ENCODE results near the gene CMIP. TPM values are rescaled to one million over a fixed set of nuclear protein-coding genes. Genes with fewer than 3 reads are reported as not detected.
"Not testable (repeated sequence)": the region's sequence is repeated elsewhere in the genome, so short reads cannot be mapped to it uniquely, and the experiment has no call there.

The CMIP gene
- total RNA-seq, 4 donors from 2014 or later = 14.5 to 24.6 (median 21.0) TPM

DNA sequence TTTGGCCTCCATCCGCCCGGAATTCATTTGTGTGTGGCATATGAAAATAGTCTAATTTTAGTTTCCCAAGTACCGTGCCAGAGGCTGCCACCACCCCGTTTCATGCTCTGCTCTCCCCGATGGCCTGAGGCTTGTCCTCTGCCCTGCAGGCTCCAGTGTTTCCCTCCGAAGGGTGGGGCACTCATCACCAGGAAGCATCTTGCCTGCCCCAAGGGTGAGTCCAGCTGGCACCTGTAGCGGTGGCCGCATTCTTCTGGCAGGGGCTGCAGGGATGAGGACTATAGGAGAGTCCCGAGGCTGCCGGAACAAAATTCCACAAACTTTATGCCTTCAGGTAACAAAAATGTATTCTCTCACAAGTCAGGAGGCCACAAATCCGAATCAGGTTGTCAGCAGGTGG is 23.1 kb upstream of the CMIP start:
- WGBS = 83% methylated on average over 11 of the region's 11 CpGs

DNA sequence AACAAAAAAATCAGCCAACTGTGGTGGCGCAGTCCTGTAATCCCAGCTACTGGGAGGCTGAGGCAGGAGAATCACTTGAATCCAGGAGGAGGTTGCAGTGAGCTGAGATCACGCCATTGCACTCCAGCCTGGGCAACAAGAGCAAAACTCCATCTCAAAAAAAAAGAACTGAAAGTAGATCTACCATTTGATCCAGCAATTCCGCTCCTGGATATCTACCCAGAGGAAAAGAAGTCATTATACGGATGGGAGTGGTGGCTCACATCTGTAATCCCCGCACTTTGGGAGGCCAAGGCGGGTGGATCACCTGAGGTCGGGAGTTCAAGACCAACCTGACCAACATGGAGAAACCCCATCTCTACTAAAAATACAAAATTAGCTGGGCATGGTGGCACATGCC is 22.5 kb upstream of the CMIP start:
- H3K36me3 ChIP-seq; H3K4me1 ChIP-seq; DNase-seq (ENCODE audit: extremely low spot score); H3K4me3 ChIP-seq; intact Hi-C loops (cut with DNase I); H3K27me3 ChIP-seq; H3K27ac ChIP-seq (replicated peaks in 1 of 4); H3K9me3 ChIP-seq: not testable (repeated sequence)
- over 99% methylated on average over 7 of the region's 7 CpGs for WGBS

More for the DNA sequence above, 23.1 kb upstream of the CMIP start:
- intact Hi-C loops (cut with DNase I) = no loop called here
- Histone ChIP-seq H3K27ac (replicated peaks in 1 of 4) (no peak overlapping the region), H3K27me3 (no peaks in the 10 kb centered on the region), H3K4me1 (no peaks in the 10 kb centered on the region), H3K4me3 (no peak overlapping the region), H3K36me3 (no peaks in the 10 kb centered on the region), H3K9me3 (no peaks in the 10 kb centered on the region)
- TF ChIP-seq POLR2AphosphoS5 (IDR thresholded peaks at IDR 0.05) (no peak), POLR2A (IDR thresholded peaks at IDR 0.05; ENCODE audit: low read depth) (no peak), EP300 (IDR thresholded peaks at IDR 0.05) (no peak)
- TF ChIP-seq, protein P1, sequence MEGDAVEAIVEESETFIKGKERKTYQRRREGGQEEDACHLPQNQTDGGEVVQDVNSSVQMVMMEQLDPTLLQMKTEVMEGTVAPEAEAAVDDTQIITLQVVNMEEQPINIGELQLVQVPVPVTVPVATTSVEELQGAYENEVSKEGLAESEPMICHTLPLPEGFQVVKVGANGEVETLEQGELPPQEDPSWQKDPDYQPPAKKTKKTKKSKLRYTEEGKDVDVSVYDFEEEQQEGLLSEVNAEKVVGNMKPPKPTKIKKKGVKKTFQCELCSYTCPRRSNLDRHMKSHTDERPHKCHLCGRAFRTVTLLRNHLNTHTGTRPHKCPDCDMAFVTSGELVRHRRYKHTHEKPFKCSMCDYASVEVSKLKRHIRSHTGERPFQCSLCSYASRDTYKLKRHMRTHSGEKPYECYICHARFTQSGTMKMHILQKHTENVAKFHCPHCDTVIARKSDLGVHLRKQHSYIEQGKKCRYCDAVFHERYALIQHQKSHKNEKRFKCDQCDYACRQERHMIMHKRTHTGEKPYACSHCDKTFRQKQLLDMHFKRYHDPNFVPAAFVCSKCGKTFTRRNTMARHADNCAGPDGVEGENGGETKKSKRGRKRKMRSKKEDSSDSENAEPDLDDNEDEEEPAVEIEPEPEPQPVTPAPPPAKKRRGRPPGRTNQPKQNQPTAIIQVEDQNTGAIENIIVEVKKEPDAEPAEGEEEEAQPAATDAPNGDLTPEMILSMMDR (IDR thresholded peaks at IDR 0.05) = no peak
- no peak for DNase-seq (ENCODE audit: extremely low spot score)

DNA sequence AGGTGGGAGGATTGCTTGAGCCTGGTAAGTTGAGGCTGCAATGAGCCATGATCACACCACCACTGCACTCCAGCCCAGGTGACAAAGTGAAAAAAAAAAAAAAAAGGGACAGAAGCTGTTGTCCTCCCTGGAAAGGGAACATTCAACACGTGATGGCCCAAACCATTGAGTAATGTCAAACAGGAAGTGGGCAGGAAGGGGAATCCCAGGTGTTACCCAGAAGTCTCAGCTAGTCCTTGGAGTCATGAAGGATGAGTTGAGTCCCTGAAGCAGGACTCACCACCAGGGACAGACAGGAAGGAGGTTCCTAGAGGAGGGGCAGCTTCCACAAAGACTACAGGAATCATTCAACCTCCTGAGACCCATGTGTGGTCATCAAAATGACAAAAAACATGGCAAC is 19.8 kb upstream of the CMIP start:
- Histone ChIP-seq H3K4me1 (peaks cover 0 to 5% (median 0%) of the 10 kb centered on the region in 4 donors), H3K27me3 (no peaks in the 10 kb centered on the region), H3K36me3 (no peaks in the 10 kb centered on the region), H3K27ac (replicated peaks in 1 of 4) (no peak overlapping the region), H3K9me3 (no peaks in the 10 kb centered on the region), H3K4me3 (no peak overlapping the region)
- no peak for DNase-seq (ENCODE audit: extremely low spot score)
- no peak for TF ChIP-seq POLR2A (IDR thresholded peaks at IDR 0.05; ENCODE audit: low read depth)
- no peak for TF ChIP-seq EP300 (IDR thresholded peaks at IDR 0.05)
- no peak for TF ChIP-seq POLR2AphosphoS5 (IDR thresholded peaks at IDR 0.05)
- TF ChIP-seq, protein P1 (IDR thresholded peaks at IDR 0.05) = no peak
- WGBS = 39% methylated on average over 1 of the region's 1 CpG
- intact Hi-C loops (cut with DNase I) = no loop called here

DNA sequence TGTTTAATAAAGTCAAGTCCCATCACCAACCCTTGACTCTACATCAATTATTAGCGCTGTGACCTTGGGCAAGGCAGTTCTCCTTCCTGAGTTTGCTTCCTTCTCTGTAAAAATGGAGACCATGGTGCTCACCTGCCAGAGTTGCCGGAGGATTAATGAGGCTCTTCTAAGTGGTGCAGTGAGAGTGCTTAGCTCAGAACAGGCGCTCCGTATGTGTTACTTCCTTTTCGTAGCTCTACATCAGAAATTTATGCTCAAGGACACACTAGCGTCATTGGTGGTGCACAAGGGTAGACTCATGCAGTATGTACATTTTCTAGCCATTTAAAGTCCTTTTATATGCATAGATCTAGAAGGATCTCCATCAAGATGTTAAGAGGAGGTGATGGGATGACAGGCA is 17.4 kb upstream of the CMIP start:
- intact Hi-C loops (cut with DNase I) = no loop called here
- Histone ChIP-seq H3K27ac (replicated peaks in 1 of 4) (no peak overlapping the region), H3K4me3 (no peak overlapping the region), H3K9me3 (no peaks in the 10 kb centered on the region), H3K36me3 (no peaks in the 10 kb centered on the region), H3K4me1 (peaks cover 0 to 5% (median 0%) of the 10 kb centered on the region in 4 donors), H3K27me3 (no peaks in the 10 kb centered on the region)
- 87% methylated on average over 6 of the region's 6 CpGs for WGBS
- no peak for DNase-seq (ENCODE audit: extremely low spot score)
- TF ChIP-seq EP300 (IDR thresholded peaks at IDR 0.05) = no peak
- TF ChIP-seq, protein P1 (IDR thresholded peaks at IDR 0.05) = no peak
- TF ChIP-seq POLR2AphosphoS5 (IDR thresholded peaks at IDR 0.05) = no peak
- no peak for TF ChIP-seq POLR2A (IDR thresholded peaks at IDR 0.05; ENCODE audit: low read depth)

DNA sequence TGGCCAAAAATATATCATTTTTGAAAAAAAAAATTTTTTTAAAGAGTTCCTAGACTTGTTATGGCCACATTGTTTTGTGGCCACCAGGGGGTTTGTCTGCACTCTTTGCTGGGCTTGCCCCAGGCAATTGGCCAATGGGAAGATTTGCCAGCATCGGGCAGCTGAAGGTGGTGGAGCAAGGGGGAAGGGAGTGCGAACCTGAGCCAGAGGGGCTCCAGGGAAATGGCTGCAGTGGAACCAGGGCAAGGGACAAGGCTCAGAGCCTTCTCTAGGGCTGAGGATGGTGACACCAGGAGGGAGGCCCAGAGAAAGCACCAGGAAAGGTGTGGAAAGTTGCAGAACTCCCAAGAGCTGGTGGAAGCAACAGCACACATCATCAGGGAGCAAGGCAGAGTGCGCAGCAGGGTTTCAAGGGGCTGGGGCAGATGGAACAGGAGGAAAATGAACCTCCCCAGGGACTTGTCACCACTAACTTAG is 15.5 kb upstream of the CMIP start:
- TF ChIP-seq POLR2A (IDR thresholded peaks at IDR 0.05; ENCODE audit: low read depth) (no peak), EP300 (IDR thresholded peaks at IDR 0.05) (no peak), POLR2AphosphoS5 (IDR thresholded peaks at IDR 0.05) (no peak)
- TF ChIP-seq, protein P1 (IDR thresholded peaks at IDR 0.05) = peak; percentile 3 to 44 (median 31)
- intact Hi-C loops (cut with DNase I) = no loop called here
- Histone ChIP-seq H3K27me3 (no peaks in the 10 kb centered on the region), H3K4me1 (peaks cover 0 to 5% (median 0%) of the 10 kb centered on the region in 4 donors), H3K4me3 (no peak overlapping the region), H3K9me3 (no peaks in the 10 kb centered on the region), H3K36me3 (no peaks in the 10 kb centered on the region), H3K27ac (replicated peaks in 1 of 4) (no peak overlapping the region)
- no peak for DNase-seq (ENCODE audit: extremely low spot score)
- WGBS = 58% methylated on average over 3 of the region's 3 CpGs

All from esophagus muscularis mucosa (tissue), 4 donors.